Cerebellar nuclear complex (tissue), 1 donor: Measurements from ENCODE around the gene PPP6R3.

Experiments used
- DNase-seq, 2 experiments: peaks; one replicate each; lab custom pipeline; 2025; lab: John Stamatoyannopoulos, UW

Gene PPP6R3

DNA sequence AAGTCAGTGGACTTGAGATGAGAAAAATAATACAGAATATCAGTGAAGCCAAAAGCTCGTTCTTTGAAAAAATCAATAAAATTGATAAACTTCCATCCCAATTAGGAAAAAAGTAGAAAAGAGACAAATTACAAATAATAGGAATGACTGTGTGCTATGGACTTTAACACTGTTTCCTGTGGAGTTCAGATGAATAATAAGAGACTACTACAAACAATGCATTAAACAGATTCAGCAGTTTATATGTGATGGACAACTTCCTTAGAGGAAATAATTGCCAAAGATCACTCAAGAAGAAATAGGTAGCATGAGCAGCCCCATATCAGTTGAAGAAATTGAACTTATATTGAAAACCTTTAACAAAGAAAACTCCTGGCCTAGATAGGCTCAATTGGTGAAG is 99.7 kb downstream of the PPP6R3 start:
- DNase-seq, result no peak

DNA sequence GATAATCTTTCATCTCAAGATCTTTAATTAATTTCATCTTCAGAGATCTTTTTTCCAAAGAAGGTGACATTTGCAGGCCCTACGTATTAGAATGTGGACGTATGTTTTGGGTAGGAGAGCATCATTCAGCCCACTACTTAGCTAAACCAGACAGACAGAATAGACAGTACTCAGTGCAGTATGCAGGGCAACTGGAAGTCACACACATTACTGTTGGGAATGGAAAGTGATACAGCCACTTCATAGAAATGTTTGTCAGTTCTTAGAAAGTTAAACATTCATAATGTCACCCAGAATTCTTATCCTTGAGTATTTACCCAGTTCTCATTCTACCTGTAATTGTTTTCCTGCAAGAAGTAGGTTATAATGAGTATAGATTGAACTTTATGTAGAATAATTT is 102.9 kb downstream of the PPP6R3 start:
- DNase-seq, result no peak

DNA sequence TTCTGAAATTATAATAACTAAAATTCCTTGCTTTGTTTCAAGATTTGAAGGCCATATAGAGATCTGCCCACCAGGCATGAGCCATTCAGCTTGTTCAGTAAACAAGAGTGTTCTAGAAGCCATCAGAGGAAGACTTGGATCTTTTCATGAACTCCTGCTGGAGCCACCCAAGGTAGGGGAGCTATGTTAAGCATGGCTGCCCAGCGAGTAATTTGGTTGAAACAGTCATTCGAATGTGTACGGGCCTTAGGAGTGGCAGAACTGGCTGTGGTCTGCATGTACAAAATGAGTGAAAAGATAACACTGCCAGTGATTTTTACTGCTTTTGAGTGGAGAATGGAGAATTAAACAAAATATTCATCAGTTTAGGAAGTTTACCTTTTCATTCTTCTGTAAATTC is 103.7 kb downstream of the PPP6R3 start:
- no peak for DNase-seq

DNA sequence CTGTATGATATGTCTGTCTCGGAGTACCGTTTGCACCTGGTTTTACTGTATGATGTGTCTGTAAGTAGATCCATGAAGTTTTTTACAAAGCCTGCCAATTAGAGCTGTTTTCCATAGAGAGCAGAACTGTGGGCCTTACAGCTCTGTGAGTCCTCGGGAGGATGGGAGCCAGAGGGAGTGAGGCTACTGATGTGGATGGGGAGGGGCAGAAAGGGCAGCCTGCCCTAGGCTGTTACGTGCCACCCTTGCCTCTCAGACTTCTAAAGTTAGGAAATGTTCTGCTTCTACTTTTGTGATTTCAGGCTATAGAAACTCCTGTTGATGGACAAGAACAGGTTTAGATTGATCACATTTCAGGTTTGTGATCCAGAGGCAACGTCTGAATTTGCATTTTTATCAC is 105.2 kb downstream of the PPP6R3 start:
- no peak for DNase-seq

DNA sequence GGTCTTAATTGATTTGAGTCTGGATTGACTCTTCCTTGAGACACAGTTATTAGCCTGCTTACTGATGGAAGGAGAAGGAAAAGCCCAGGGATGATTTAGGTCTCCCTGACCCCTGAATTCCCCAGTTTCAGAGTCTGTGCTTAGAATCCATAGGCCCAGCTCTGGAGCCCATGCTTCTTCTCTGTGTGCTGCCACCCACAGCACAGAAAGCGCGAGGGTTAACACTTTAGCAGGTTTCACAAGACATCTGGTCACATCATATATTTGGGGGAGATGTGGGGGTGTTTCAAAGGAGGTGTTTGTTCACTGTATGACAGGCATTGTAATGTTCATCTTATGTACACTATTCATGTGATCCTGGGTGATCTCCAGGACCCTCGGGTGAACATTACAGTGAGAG is 107.0 kb downstream of the PPP6R3 start:
- DNase-seq, result no peak

DNA sequence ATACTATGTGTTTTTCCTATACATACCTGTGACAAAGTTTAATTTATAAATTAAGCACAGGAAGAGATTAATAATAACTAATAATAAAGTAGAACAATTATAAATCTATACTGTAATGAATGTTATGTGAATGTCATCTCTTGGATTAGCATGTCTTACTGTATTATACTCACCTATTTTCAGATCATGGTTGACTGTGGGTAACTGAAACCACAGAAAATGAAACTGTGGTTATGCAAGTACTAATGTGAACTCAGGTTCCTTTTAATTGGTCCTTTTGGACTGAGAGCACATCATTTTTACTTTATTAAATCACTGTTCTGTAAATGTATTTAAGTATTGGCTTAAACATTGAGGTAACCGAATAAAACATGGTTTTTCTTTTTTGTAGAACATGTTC is 108.8 kb downstream of the PPP6R3 start:
- no peak for DNase-seq

DNA sequence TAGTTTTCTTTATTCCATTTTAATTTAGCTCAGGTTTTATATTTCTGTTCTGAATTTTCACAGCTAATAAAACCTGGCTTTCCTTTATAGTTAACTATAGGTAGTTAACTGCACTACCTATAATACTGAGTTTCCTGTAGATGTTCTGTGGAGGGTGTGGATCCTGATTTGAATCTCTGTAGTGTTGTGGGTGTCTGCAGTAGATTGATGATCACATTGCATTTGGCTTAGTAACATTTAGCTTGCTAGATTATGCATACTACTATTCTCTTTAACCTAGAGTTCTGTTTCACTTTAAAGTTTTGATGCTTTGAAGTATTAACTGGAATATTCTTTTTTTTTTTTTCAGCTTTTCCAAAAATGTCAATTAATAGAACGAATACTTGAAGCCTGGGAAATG is 110.1 kb downstream of the PPP6R3 start:
- DNase-seq, result no peak

DNA sequence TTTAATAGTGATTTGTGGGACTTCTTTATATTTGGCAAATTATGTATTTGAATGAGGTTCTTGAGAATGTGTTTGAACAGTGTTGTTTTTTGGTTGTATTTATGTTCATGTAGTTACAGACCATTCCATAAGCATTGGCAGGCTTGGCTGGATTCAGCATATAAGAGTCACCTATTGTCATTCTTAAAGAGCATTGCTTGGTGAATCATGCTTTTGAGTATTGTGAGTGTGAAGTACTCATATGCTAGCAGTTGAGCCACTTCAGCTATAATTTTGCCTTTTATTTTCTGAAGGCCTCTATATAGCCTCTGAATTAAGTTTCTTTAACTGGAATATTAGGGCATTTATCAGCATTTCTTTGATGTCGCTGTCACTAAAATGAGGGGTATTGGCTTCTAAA is 113.8 kb downstream of the PPP6R3 start:
- no peak for DNase-seq

DNA sequence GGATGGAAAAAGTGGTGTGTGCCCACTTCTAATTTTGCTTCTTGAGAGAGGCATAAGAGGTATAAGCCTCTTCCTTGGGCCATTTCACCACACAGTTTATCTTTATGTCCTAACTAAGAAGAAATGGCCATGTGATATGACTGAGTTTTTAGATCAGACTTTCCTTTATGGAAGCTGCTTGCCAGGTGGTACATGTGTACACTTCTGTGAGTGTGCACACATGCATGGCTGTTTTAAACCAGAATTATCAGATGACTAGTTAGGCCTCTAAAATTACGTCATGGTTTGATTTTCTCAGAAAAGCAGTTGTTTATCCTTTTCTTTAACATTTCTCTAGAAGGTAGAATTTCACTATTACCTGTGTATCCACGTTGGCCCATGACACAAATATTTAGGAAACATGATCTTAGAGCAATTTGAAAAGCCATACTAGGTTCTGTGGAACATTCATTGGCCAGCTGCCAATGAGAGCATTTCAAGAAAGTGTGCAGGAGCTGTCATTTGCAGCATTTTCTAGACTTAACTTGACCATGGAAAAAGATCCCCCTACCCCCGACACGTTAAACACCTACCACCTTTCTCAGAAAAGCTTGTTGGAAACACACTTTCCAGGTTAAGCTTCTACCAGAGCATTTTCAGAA is 114.6 kb downstream of the PPP6R3 start:
- no peak for DNase-seq

DNA sequence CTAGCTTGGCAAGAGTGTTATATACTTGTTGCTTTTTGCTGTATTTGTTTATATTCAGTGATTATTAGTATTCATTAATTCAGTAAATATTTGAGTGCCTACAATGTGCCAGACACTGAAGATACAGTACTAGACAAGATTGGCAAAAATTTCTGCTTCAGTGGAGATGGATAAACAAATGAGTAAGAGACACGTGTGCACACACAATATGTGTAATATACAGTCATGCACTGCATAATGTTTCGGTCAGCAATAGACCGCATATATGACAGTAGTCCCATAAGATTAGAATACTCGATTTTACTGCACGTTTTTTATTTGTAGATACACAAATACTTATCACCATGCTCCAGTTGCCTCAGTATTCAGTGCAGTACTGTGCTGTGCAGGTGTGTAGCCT is 118.9 kb downstream of the PPP6R3 start:
- no peak for DNase-seq

DNA sequence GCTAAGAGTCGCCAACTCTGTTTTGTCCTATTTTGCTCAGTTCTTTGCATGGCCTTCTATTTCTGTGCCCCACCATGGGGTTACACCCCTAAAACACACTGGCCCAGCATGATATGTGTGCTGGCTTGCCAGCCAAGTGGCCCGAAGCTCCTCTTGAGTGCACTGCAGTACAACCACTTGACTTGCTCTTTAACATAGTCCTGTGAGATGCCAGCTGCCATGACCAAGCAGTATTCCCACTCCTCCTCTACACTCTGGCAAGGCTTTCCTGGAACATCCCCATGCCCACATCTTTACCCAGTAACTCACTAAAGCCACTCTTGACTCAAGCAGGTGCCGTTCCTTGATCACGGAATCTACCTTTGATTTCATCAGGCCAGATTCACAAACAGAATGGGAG is 120.9 kb downstream of the PPP6R3 start:
- DNase-seq, result no peak

DNA sequence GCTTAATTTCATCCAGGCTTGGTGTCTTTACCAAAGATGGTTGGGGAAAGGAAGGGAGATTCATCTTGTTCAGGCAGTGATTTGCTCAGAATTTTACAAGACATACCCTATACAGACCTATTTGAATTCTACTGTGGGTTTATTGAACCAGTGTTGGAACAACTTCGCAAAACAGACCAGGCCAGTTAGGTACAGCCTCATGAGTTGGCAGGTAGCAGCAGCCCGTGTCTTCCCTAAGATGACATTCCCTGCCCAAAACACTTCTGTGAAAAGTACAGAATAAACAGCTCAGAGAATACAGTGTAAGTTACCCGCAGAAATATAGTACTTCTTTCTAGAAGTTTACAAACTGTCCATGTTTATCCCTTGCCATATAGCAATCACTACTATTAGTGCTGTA is 121.3 kb downstream of the PPP6R3 start:
- DNase-seq, result no peak

DNA sequence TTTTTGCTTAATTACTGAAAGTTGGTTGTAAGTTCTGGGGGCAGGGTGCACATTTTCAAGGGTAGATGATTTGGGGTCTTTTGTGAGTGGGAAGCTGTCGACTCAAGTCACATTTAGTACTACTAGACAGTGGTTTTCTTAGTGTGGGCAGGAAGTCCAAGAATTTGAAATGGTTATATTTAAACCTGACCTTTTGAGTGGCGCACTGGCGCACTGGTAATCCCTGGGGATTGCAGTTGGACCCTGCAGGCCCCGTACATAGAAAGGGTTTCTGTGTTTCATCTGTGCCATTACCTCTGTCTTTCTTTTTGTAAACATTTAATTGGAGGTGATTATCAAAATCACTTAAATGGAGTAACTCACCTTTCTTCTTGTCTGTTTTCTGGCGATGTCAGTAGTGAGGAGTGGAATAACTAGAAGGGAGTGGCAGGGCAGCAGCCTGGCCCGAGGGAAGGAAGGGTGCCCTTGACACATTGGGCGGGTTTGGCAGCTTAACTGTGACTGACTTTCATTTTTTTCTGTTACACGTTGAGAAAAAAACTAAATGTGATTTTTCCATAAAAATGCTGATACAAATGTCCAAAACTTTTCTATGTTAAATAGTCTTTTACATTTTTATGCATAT is 122.0 kb downstream of the PPP6R3 start:
- no peak for DNase-seq

DNA sequence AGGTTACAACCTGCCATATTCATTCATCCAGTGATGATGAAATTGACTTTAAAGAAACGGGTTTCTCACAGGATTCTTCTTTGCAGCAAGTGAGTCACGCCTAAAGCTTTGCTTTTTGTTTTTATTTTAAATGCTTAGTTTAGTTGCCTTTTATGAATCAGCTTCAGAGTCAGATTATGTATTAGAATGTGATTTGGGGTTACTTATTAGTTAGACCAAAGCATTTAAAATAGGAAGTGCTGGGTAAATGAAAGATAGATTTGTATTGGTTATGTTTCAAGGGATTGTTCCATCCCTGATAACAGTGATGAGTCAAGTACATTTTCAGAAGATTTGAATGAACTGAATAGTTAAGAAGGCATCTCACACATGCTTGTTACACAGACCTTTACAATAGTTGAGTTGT is 122.5 kb downstream of the PPP6R3 start:
- DNase-seq, result no peak

DNA sequence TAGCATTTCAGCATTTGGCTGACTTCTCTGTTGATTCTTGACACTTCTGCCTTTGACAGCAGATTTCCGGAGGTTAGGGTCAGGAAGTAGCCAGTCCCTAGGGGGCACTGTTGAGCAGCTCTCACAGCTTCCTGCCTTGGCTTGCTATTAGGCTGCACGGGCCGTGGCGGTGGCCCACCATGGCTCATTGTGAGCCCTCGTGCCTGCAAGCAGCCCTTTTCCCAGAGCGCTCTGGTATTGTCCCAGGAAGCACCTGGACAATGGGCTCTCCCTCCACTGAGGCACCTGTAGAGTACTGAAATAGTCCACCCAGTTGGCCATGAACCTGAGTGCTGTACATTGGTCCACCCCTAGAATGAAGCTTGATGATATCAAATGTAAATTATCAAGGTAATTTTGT is 123.5 kb downstream of the PPP6R3 start:
- no peak for DNase-seq

DNA sequence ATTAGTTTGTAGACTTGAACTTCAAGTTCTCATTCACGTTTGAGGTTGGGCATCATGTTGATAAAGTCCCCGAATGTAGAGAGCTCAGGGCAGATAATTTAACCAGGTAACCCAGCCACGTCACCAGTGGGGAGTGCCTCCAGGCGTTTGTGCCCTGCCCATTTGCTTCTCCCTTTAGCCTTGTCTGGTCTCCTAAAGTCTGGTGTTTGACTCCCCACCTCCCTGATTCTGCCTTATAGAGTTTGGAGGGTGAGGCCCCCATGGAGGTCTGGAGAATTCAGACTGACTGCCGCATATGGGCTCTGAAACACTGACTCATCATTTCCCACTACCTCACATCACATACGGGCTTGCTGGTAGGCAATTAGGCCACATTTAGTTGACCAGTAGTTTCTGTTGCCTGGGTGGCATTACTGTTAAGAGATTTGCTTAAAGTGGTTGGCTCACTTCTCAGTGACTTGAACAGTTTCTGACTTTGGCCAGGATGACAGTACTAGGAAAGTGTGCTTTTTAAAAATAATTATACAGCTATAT is 124.5 kb downstream of the PPP6R3 start:
- no peak for DNase-seq

DNA sequence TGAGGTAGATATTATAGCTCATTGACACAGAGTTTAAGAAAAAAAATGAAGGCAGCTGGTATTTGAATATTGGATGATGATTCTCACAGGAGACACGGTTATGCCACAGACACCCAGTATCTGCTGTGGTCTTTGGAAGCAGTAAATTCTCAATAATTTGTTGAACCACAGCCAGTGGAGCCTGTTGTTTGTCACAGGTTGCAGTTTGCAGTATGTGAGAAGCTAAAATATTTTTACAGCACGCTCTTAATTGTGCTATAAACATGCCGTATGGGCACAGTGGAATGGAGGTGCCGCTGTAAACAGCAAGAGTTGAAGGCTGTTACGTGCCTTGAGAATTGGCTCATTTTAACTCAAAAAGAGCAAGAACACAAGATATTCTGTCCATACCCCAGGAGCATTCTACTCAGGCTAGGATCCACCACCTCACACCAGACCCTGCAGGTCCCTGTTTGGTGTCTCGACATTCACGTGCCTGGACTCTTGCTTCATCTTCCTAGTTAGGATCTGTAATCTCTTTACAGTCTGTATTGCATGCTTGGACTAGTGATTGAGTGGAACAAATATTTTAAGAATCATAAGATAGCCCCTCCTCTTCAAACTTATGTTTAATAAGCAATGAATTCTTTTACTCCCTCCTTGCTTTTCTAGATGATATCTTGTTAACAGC is 129.1 kb downstream of the PPP6R3 start:
- DNase-seq, result no peak

DNA sequence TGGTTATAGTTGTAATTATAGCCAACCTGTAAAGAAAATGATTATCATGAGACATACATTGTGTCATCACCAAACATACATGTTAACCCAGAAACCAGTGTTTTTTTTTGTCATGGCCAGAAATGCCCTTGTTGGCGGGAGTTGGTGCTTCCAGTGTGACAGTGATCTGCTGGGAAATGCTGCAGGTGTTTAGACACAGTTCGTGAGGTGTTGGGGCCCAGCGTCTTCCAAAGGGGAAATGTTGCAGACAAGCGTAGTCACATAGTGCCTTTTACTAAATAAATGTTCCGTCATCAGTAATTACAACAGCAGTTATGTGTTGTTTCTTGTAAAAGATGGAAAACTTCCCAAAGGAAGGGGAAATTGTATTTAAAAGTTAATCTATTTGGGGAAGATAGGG is 131.2 kb downstream of the PPP6R3 start:
- DNase-seq, result no peak

DNA sequence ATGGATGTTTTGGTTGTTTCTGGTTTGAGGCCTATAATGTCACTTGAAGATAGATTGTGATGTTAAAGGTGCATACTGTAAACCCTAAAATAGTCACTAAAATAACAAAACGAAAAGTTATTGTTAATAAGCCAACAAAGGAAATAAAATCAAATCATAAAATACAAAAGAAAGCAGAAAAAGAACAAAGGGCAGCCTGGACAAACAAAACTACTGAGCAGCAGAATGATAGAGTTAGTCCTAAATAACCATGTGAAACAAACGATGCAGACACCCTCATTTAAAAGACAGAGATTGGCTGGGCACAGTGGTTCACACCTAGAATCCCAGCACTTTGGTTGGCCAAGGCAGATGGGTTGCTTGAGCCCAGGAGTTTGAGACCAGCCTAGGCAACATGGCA is 132.9 kb downstream of the PPP6R3 start:
- DNase-seq, result no peak

DNA sequence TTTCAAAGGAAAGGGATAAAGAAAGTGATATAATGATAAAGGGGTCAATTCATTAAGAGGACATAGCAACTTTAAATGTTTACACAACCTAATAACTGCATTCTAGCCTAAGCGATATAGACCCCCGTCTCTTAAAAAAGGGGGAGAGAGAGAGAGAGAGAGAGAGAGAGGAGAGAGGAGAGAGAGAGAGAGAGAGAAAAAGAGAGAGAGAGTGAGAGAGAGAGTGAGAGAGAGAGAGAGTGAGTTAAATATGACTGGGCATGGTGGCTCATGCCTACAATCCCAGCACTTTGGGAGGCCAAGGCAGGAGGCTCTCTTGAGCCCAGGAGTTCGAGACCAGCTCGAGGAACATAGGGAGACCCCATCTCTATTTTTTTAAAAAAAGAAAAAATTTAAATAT is 133.6 kb downstream of the PPP6R3 start:
- no peak for DNase-seq

DNA sequence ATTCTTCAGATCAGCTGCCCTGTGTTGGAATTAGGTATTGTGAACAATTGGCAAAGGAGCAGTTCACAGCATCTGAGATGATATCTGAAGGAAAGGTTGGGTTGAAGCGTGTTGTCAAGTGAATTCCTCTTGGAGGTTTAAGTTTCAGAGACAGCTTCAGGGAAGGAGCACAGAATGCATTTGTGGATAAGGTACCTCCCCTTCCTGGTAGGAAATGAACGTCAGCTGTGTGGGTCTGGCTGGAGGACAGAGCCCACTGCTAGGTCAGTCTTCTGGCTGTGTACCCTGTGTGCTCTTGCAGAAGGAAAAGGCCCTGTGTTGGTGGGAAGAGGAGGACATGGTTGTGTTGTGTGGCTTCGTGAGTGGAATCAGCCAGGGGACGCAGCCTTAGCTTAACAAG is 135.7 kb downstream of the PPP6R3 start:
- DNase-seq, result no peak

DNA sequence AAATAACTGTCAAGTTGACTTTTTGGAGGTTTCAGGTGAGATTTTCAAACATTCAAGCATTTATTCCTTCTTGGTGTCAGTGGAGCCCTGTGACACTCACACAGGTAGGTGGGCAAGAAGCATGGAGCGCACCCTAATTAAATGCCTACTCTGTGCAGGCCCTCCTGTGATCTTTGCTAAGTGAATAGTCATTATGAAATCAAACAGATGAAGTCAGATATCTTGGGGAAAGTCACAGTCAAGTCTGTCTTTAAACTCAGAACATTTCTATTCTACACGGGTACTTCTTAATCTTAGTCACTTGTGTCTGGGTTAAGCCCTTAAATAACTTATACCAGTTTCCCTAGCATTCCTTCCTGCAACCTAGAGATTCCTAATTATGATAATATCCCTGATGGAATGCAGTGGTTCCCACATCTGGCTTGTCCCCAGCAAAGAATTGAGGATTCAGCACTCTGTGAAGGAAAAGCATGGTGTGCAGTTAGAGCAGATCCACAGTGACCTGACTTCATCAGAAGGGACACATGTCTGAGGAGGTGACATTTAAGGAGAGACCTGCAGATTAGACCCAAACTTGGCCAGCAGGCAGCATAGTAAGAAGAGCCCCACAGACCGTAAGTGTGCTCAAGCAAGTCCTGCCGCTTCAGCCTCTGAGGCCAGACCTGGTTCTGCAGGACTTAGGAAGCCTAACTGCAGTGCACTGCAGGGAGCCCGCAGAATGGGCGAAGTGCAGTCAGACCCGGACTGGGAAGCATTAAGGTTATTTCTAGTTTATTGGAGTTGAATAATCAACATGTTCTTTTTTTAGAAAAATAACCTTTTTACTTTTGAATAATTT is 138.5 kb downstream of the PPP6R3 start:
- no peak for DNase-seq

DNA sequence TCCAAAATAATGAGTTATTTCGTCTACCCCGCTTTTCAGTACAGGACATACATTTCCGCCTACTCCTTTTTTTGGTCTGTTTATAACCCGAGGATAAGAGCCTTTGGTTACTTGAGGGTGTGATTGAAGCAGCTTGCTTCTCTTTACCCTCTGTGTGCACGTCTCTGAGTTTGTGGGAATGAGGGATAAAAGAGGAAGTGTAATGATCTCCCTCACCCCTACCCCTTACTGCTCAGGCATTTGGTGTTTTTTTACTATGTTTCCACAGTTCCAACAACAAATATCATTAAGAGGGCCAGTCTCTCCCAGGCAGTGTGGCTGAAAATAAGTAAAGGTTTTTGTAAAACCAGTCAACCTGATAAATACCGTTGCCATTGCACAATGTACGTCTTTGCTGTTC is 140.6 kb downstream of the PPP6R3 start:
- no peak for DNase-seq
